Spleen (tissue), 7 donors: Measurements from ENCODE around the gene GMDS.

Experiments
- CTCF ChIP-seq, 11 experiments: fragments of 200-600 bp in 7 of 11; fragments of 450-650 bp in 4 of 11; sonication (generic) in 4 of 11; IDR thresholded peaks in 8 of 11; conservative IDR thresholded peaks in 3 of 11; 1 replicate in 7 of 11; 2 replicates in 4 of 11; pipeline versions ENCODE4 v1.4.0 to v1.8.0; 2016 to 2021; ENCODE audit warnings: antibody characterized with exemption in 11 of 11, inconsistent platforms in 4 of 11, mild to moderate bottlenecking in 1 of 11
- POLR2A ChIP-seq, 3 donors: fragments of 450-650 bp; IDR thresholded peaks; one replicate each; pipeline ENCODE4 v1.5.1; 2017; ENCODE audit warnings: antibody characterized with exemption in 3 of 3, mild to moderate bottlenecking in 1 of 3
- POLR2AphosphoS5 ChIP-seq, 3 donors: sonication (generic); formaldehyde crosslinking; IDR thresholded peaks; one replicate each; pipeline ENCODE4 v1.5.1; 2017; ENCODE audit warnings: antibody characterized with exemption in 3 of 3
- donor health status: DM: no; HTN: no; CAD: no; lungs with moderate emphysema.
- donor health status: DM: no; HTN: no; CAD: no.
- donor health status: DM: no; HTN: no; CAD: no.

DNA sequence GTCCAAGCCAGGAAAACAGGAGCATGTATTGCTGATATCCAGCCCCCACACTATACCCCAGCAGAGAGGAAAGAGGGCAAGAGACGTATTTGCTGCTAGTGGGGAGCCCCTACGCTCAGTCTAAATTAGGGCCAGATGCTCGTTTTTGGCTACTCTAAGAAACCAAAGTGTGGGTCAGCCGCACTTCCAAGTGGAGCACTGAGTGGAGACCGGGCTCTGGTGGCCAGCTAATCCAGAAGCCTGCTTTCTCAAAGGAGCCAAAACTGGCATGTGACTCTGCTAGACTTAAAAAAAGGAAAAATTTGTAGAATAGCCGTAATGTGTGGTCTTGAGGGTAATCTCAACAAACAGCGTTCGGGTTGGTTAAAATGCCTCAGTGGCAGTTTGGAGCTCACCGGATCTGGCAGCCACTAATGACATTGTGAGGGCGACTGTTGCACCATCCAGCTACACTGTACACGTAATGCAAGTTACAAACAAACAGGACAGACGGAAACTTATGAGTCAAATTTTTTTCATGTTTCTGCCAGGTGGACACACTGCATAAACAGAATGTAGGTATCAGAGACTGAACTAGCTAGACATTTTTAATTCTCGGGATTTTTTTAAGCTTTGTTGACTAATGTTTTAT lies 404.8 kb downstream of the GMDS start:
- TF ChIP-seq POLR2A (IDR thresholded peaks at IDR 0.05) (no peak), POLR2AphosphoS5 (IDR thresholded peaks at IDR 0.05) (no peak), CTCF (IDR thresholded peaks at IDR 0.05 in 8 of 11, conservative IDR thresholded peaks at IDR 0.05 in 3 of 11) (no peak)
